ENCODE measurements around the gene ARHGAP45. TPM values are rescaled to one million over a fixed set of nuclear protein-coding genes. Genes with fewer than 3 reads are reported as not detected.

ARHGAP45 gene
- total RNA-seq, 1 donor from 2014 or later = 3.0 TPM

DNA sequence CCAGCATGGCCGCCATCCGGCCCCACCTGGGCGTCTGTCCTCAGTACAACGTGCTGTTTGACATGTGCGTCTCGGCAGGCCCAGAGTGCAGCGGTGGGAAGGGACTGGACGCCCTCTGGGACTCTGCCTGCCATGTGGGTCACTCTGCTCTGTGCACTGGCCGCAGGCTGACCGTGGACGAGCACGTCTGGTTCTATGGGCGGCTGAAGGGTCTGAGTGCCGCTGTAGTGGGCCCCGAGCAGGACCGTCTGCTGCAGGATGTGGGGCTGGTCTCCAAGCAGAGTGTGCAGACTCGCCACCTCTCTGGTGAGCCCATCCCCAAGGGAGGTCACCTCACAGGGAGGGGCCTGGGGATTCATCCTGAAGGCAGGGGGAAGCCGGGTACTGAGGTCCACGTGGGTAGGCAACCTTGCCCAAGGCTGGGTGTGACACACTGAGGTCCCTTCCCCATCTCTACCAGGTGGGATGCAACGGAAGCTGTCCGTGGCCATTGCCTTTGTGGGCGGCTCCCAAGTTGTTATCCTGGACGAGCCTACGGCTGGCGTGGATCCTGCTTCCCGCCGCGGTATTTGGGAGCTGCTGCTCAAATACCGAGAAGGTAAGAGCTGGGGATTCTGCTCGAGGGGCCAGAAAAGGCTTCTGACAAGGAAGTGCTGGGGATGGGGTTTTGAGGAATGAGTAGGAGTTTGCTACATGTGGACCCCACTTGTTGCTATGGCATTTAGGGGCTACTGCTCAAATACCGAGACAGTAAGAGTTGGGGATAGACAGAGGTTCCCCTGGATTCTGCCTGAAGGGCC is 15.8 kb upstream of the ARHGAP45 start:
- TF ChIP-seq EZH2 (IDR thresholded peaks at IDR 0.05; ENCODE audit: insufficient read depth, low read length) = no peak
- Mint-ChIP-seq H3K4me3 (ENCODE audit: unreplicated experiment) (no peak overlapping the region), H3K27ac (ENCODE audit: unreplicated experiment) (no peak overlapping the region), H3K27me3 (ENCODE audit: low read depth, unreplicated experiment) (no peaks in the 10 kb centered on the region), H3K4me1 (ENCODE audit: low read depth, unreplicated experiment) (no peaks in the 10 kb centered on the region), H3K36me3 (ENCODE audit: low read depth, unreplicated experiment) (peaks cover 7% of the 10 kb centered on the region), H3K9me3 (ENCODE audit: unreplicated experiment) (no peaks in the 10 kb centered on the region)
- Histone ChIP-seq H3K79me2 (ENCODE audit: insufficient read depth, low read length) (no peaks in the 10 kb centered on the region), H3K27me3 (ENCODE audit: insufficient read depth, low read length) (no peaks in the 10 kb centered on the region), H3K36me3 (ENCODE audit: insufficient read depth, low read length) (no peaks in the 10 kb centered on the region), H4K20me1 (ENCODE audit: insufficient read depth, low read length) (no peaks in the 10 kb centered on the region), H3K9ac (ENCODE audit: low read length) (no peak overlapping the region), H3K4me3 (ENCODE audit: insufficient read depth, low read depth, low read length) (no peak overlapping the region), H2AFZ (ENCODE audit: low read depth, low read length) (no peak overlapping the region), H3K4me1 (ENCODE audit: insufficient read depth, low read length) (no peaks in the 10 kb centered on the region), H3K4me2 (ENCODE audit: low read length) (no peak overlapping the region), H3K9me3 (ENCODE audit: insufficient read depth, low read depth, low read length) (peaks cover 2% of the 10 kb centered on the region), H3K27ac (ENCODE audit: low read depth, low read length) (no peak overlapping the region)
- no peak for DNase-seq (ENCODE audit: low read depth)
- no peak for FAIRE-seq

- no peaks in the 10 kb centered on the region for H3K4me1 ChIP-seq (ENCODE audit: insufficient read depth, low read length)
- Mint-ChIP-seq H3K27ac (ENCODE audit: unreplicated experiment) (no peak overlapping the region), H3K27me3 (ENCODE audit: low read depth, unreplicated experiment) (no peaks in the 10 kb centered on the region), H3K4me1 (ENCODE audit: low read depth, unreplicated experiment) (no peaks in the 10 kb centered on the region), H3K4me3 (ENCODE audit: unreplicated experiment) (no peak overlapping the region), H3K36me3 (ENCODE audit: low read depth, unreplicated experiment) (peaks cover 11% of the 10 kb centered on the region), H3K9me3 (ENCODE audit: unreplicated experiment) (no peaks in the 10 kb centered on the region)
- H3K36me3 ChIP-seq (ENCODE audit: insufficient read depth, low read length) = no peaks in the 10 kb centered on the region
- H2AFZ ChIP-seq (ENCODE audit: low read depth, low read length) = no peak overlapping the region
- no peaks in the 10 kb centered on the region for H3K27me3 ChIP-seq (ENCODE audit: insufficient read depth, low read length)
- no peak overlapping the region for H3K9ac ChIP-seq (ENCODE audit: low read length)
- FAIRE-seq (no peak), DNase-seq (ENCODE audit: low read depth) (no peak)
- no peaks in the 10 kb centered on the region for H4K20me1 ChIP-seq (ENCODE audit: insufficient read depth, low read length)
- H3K4me3 ChIP-seq (ENCODE audit: insufficient read depth, low read depth, low read length) = no peak overlapping the region
- peaks cover 8% of the 10 kb centered on the region for H3K9me3 ChIP-seq (ENCODE audit: insufficient read depth, low read depth, low read length)
- TF ChIP-seq CTCF (IDR thresholded peaks at IDR 0.05; ENCODE audit: insufficient read depth, low read depth, low read length) = no peak
- TF ChIP-seq EZH2 (IDR thresholded peaks at IDR 0.05; ENCODE audit: insufficient read depth, low read length) = no peak
- H3K79me2 ChIP-seq (ENCODE audit: insufficient read depth, low read length) = no peaks in the 10 kb centered on the region
- no peak overlapping the region for H3K27ac ChIP-seq (ENCODE audit: low read depth, low read length)
- H3K4me2 ChIP-seq (ENCODE audit: low read length) = no peak overlapping the region
These were observed 15.2 kb upstream of the ARHGAP45 start for GRCh38 chr19:1051791-1052190.

DNA sequence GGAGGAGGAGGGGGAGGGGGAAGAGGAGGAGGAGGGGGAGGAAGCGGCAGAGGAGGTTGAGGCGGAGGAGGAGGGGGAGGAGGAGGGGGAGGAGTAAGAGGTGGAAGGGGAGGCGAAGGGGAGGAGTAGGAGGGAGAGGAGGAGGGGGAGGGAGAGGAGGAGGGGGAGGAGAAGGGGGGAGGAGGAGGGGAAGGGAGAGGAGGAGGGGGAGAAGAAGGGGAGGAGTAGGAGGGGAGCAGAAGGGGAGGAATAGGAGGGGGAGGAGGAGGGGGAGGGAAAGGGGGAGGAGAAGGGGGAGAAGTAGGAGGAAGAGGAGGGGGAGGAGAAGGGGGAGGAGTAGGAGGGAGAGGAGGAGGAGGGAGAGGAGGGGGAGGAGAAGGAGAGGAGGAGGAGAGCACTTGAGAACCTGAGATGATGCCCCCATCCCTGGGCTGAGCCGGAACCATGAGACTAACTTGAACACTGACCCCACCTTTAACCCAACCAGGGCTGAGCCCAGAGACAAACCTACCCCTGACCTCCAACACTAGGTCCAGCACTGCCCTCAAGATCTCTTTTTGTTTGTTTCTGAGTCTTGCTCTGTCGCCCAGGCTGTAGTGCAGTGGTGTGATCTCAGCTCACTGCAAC is 14.5 kb upstream of the ARHGAP45 start:
- TF ChIP-seq EZH2 (IDR thresholded peaks at IDR 0.05; ENCODE audit: insufficient read depth, low read length) (no peak), CTCF (IDR thresholded peaks at IDR 0.05; ENCODE audit: insufficient read depth, low read depth, low read length) (no peak)
- Histone ChIP-seq H3K4me2 (ENCODE audit: low read length) (no peak overlapping the region), H3K9ac (ENCODE audit: low read length) (no peak overlapping the region), H3K27me3 (ENCODE audit: insufficient read depth, low read length) (no peaks in the 10 kb centered on the region), H3K9me3 (ENCODE audit: insufficient read depth, low read depth, low read length) (peaks cover 14% of the 10 kb centered on the region), H3K4me3 (ENCODE audit: insufficient read depth, low read depth, low read length) (no peak overlapping the region), H4K20me1 (ENCODE audit: insufficient read depth, low read length) (no peaks in the 10 kb centered on the region), H3K27ac (ENCODE audit: low read depth, low read length) (no peak overlapping the region), H3K36me3 (ENCODE audit: insufficient read depth, low read length) (no peaks in the 10 kb centered on the region), H2AFZ (ENCODE audit: low read depth, low read length) (no peak overlapping the region), H3K4me1 (ENCODE audit: insufficient read depth, low read length) (no peaks in the 10 kb centered on the region), H3K79me2 (ENCODE audit: insufficient read depth, low read length) (no peaks in the 10 kb centered on the region)
- H3K36me3 Mint-ChIP-seq (ENCODE audit: low read depth, unreplicated experiment) = peaks cover 17% of the 10 kb centered on the region
- no peak overlapping the region for H3K27ac Mint-ChIP-seq (ENCODE audit: unreplicated experiment)
- H3K9me3 Mint-ChIP-seq (ENCODE audit: unreplicated experiment) = no peaks in the 10 kb centered on the region
- H3K27me3 Mint-ChIP-seq (ENCODE audit: low read depth, unreplicated experiment) = no peaks in the 10 kb centered on the region
- peak overlapping the region; percentile 40 for H3K4me3 Mint-ChIP-seq (ENCODE audit: unreplicated experiment)
- DNase-seq (ENCODE audit: low read depth) (no peak), FAIRE-seq (no peak)
- no peaks in the 10 kb centered on the region for H3K4me1 Mint-ChIP-seq (ENCODE audit: low read depth, unreplicated experiment)

Measured in astrocyte (in vitro differentiated cells and primary cell).